Retinal pigment epithelial cell (primary cell): Measurements from ENCODE around the gene CHD1L.
"Not testable (repeated sequence)": the region's sequence is repeated elsewhere in the genome, so short reads cannot be mapped to it uniquely, and the experiment has no call there.

Experiments
- DNase-seq: peaks from one replicate; pipeline ENCODE4 v3.0.0-alpha.2; 2010; ENCODE audit warnings: low read depth
- H3K4me3 ChIP-seq: 2 replicates; pipeline ENCODE4 v1.5.1; 2011; ENCODE audit warnings: mild to moderate bottlenecking, low read length, control low read depth, moderate library complexity
- CTCF ChIP-seq: conservative IDR thresholded peaks from 2 replicates; pipeline ENCODE4 v1.5.1; 2011; ENCODE audit warnings: low read depth, low read length, control low read depth, inconsistent platforms

The CHD1L gene

DNA sequence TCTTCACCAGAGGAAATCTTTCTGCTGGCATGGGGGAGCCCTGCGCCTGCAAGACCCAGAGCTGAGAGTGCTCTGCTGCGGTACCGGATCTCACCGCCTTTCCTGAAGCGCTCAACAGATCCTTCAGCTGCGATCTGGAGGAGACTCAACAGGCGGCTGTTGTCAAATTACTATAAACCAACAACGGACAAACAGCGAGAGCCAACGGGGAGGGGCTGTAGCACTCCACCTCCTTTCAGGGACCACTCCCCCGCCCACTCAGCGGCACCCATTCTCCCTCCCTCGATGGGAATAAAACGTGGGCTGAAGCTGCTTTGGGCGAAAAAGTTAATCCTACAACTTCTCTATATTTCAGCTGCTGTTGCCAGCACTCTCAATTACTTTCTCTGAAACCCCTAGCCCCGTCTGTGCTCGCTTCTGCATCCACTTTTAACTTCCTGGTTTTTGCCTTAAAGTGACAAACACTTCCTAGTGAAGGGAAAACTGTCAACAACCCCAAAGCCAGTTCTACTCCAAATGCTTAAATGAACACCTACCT lies 17.2 kb upstream of the CHD1L start, which contains the start of gene FMO5:
Gene FMO5, minus strand, starts transcription at position 147 of the 538 bp plus-strand sequence. CDS start 310 bp downstream, outside the sequence.
- H3K4me3 ChIP-seq = peak within 1 kb of the TSS; percentile 65
- DNase-seq = no peak
- peak; percentile 9 for TF ChIP-seq CTCF

- not testable (repeated sequence) for H3K4me3 ChIP-seq, DNase-seq
Observed at GRCh38 chr1:147231032-147231431, 11.5 kb upstream of the CHD1L start.

DNA sequence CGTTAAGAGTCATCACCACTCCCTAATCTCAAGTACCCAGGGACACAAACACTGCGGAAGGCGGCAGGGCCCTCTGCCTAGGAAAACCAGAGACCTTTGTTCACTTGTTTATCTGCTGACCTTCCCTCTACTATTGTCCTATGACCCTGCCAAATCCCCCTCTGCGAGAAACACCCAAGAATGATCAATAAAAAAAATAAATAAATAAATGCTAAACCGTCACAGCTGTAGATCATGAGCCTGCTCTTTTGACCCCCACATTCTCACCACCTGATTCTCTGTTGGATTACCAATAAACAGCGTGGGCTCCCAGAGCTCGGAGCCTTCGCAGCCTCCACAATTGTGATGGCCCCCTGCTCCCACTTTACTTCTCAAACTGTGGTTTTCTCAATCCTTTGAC lies 8.6 kb upstream of the CHD1L start:
- DNase-seq, H3K4me3 ChIP-seq: not testable (repeated sequence)

GRCh38 chr1:147235822-147236221 lies 6.7 kb upstream of the CHD1L start:
- DNase-seq = no peak
- H3K4me3 ChIP-seq = no peak overlapping the region
- no peak for TF ChIP-seq CTCF

DNA sequence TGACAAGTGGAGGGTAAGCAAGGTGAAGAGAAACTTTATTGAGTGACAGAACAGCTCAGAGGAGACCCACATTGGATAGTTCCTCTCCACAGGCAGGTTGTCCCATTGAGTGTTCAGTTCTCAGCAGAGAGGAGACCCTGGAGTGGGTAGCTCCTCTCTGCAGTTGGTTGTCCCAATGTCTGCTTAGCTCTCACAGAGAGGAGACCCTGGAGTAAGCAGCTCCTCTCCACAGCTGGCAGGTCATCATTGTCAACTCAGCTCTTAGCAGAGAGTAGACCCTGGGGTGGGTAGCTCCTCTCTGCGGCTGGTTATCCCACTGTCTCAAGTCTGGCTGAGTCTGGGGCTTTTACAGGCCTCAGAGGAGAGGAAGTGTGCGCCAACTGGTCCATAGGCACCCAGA lies 6.0 kb upstream of the CHD1L start:
- DNase-seq = no peak
- H3K4me3 ChIP-seq = no peak overlapping the region
- no peak for TF ChIP-seq CTCF

DNA sequence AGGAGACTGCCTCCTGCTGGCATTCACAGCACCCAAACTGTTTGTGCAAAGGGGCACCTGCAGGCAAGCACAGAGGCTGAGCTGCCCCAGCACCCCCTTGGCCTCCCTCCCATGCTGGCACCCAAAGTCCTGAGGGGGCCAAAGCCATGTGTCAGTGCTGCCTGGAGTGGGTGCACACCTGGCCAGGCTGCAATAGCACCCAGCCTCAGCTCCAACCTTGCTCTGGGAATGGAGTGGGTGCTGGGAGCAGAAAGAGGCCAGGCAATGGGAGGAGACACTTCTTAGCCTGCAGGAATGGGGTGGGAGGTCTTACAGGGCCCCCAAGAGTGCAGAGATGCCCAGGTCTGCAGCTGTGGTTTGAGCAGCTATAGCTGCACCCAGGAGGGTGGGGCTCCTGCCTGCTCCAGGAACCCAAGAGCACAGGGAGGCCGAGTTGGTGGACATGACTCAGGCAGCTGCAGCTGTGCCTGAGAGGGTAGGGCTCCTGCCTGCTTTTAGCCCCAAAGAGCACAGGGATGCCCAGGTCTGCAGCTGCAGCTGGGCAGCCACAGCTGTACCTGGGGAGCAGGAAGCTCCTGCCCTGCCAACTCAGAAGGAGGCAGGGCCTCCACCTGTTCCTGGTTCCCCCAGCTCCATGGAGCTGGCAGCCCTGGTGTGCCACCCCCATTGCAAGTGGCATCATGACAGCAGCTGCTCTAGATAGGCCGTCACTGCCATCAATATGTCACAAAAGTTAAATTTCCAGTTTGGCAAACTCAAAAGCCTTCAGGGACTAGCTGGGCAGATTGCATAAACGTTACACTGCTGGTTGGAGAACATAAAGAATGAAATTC lies 5.3 kb upstream of the CHD1L start:
- no peak for DNase-seq
- TF ChIP-seq CTCF = no peak
- H3K4me3 ChIP-seq = no peak overlapping the region

GRCh38 chr1:147238053-147238902 lies 4.2 kb upstream of the CHD1L start:
- no peak for DNase-seq

More at GRCh38 chr1:147238053-147238902, 4.2 kb upstream of the CHD1L start:
- no peak overlapping the region for H3K4me3 ChIP-seq
- no peak for TF ChIP-seq CTCF
